Measurements from ENCODE around the gene KRT6A.

Gene KRT6A

GRCh38 chr12:52540531-52540930, 47.5 kb upstream of the KRT6A start:
- H3K4me2 ChIP-seq (ENCODE audit: low read length): no peak overlapping the region

GRCh38 chr12:52539821-52540173, 46.7 kb upstream of the KRT6A start:
- Histone ChIP-seq H3K27me3 (ENCODE audit: control insufficient read depth, low read length) (no peaks in the 10 kb centered on the region), H3K4me2 (ENCODE audit: low read length) (no peak overlapping the region), H3K9me2 (replicated peaks; ENCODE audit: control insufficient read depth, low read length) (no peaks in the 10 kb centered on the region), H3F3A (ENCODE audit: control insufficient read depth, insufficient read depth) (no peaks in the 10 kb centered on the region), H3K4me3 (ENCODE audit: low read length) (no peak overlapping the region), H3K79me2 (ENCODE audit: control insufficient read depth, low read length) (no peaks in the 10 kb centered on the region), H4K20me1 (ENCODE audit: control insufficient read depth, insufficient read depth, low read depth, low read length) (no peaks in the 10 kb centered on the region), H3K9me3 (ENCODE audit: control insufficient read depth, insufficient read depth, low read length) (no peaks in the 10 kb centered on the region), H3K27ac (ENCODE audit: low read depth, low read length) (no peak overlapping the region), H3K4me1 (ENCODE audit: control insufficient read depth, low read length) (no peaks in the 10 kb centered on the region), H3K36me3 (ENCODE audit: control insufficient read depth, low read length) (no peaks in the 10 kb centered on the region)
- no peak for TF ChIP-seq EZH2phosphoT487 (IDR thresholded peaks at IDR 0.05; ENCODE audit: borderline replicate concordance, low read length)
- TF ChIP-seq CTCF (IDR thresholded peaks at IDR 0.05; ENCODE audit: low read depth, low read length, poor library complexity, severe bottlenecking): no peak

More at GRCh38 chr12:52540531-52540930, 47.5 kb upstream of the KRT6A start:
- Histone ChIP-seq H3K9me2 (replicated peaks; ENCODE audit: control insufficient read depth, low read length) (no peaks in the 10 kb centered on the region), H3K27me3 (ENCODE audit: control insufficient read depth, low read length) (no peaks in the 10 kb centered on the region), H3K27ac (ENCODE audit: low read depth, low read length) (no peak overlapping the region), H4K20me1 (ENCODE audit: control insufficient read depth, insufficient read depth, low read depth, low read length) (no peaks in the 10 kb centered on the region), H3F3A (ENCODE audit: control insufficient read depth, insufficient read depth) (no peaks in the 10 kb centered on the region), H3K79me2 (ENCODE audit: control insufficient read depth, low read length) (no peaks in the 10 kb centered on the region), H3K4me1 (ENCODE audit: control insufficient read depth, low read length) (no peaks in the 10 kb centered on the region), H3K9me3 (ENCODE audit: control insufficient read depth, insufficient read depth, low read length) (no peaks in the 10 kb centered on the region), H3K4me3 (ENCODE audit: low read length) (no peak overlapping the region), H3K36me3 (ENCODE audit: control insufficient read depth, low read length) (no peaks in the 10 kb centered on the region)
- TF ChIP-seq EZH2phosphoT487 (IDR thresholded peaks at IDR 0.05; ENCODE audit: borderline replicate concordance, low read length) (no peak), CTCF (IDR thresholded peaks at IDR 0.05; ENCODE audit: low read depth, low read length, poor library complexity, severe bottlenecking) (no peak)

- H3K79me2 ChIP-seq (ENCODE audit: control insufficient read depth, low read length): no peaks in the 10 kb centered on the region
- TF ChIP-seq CTCF (IDR thresholded peaks at IDR 0.05; ENCODE audit: low read depth, low read length, poor library complexity, severe bottlenecking) (no peak), EZH2phosphoT487 (IDR thresholded peaks at IDR 0.05; ENCODE audit: borderline replicate concordance, low read length) (no peak)
- H3K4me3 ChIP-seq (ENCODE audit: low read length): no peak overlapping the region
- no peak overlapping the region for H3K27ac ChIP-seq (ENCODE audit: low read depth, low read length)
- no peaks in the 10 kb centered on the region for H3K9me3 ChIP-seq (ENCODE audit: control insufficient read depth, insufficient read depth, low read length)
- H3K4me2 ChIP-seq (ENCODE audit: low read length): no peak overlapping the region
- H3K36me3 ChIP-seq (ENCODE audit: control insufficient read depth, low read length): no peaks in the 10 kb centered on the region
- H3K27me3 ChIP-seq (ENCODE audit: control insufficient read depth, low read length): no peaks in the 10 kb centered on the region
- H3K4me1 ChIP-seq (ENCODE audit: control insufficient read depth, low read length): no peaks in the 10 kb centered on the region
- H3F3A ChIP-seq (ENCODE audit: control insufficient read depth, insufficient read depth): no peaks in the 10 kb centered on the region
- no peaks in the 10 kb centered on the region for H3K9me2 ChIP-seq (replicated peaks; ENCODE audit: control insufficient read depth, low read length)
- no peaks in the 10 kb centered on the region for H4K20me1 ChIP-seq (ENCODE audit: control insufficient read depth, insufficient read depth, low read depth, low read length)
These were observed 46.2 kb upstream of the KRT6A start for GRCh38 chr12:52539083-52539820.
